H9 (cell line): Measurements from ENCODE around the gene ECE1. TPM values are rescaled to one million over a fixed set of nuclear protein-coding genes. Genes with fewer than 3 reads are reported as not detected.

Experiments
- DNase-seq: peaks from one replicate; pipeline ENCODE4 v3.0.0-alpha.2; 2017
- H2AFZ ChIP-seq: one replicate; pipeline ENCODE4 v1.6.1; 2013; ENCODE audit warnings: mild to moderate bottlenecking, low read length, control low read depth, moderate library complexity
- H2AK5ac ChIP-seq: 2 replicates; pipeline ENCODE4 v1.6.1; 2013; ENCODE audit warnings: low read length, control low read depth, mixed read lengths; ENCODE audit not compliant: insufficient read length
- H2BK120ac ChIP-seq: one replicate; pipeline ENCODE4 v1.6.1; 2013; ENCODE audit warnings: low read depth, mild to moderate bottlenecking, low read length, control low read depth, inconsistent platforms; ENCODE audit not compliant: poor library complexity, severe bottlenecking
- H2BK12ac ChIP-seq: 2 replicates; pipeline ENCODE4 v1.6.1; 2013; ENCODE audit warnings: low read length, control low read depth, mixed read lengths, low read depth; ENCODE audit not compliant: insufficient read length
- H2BK15ac ChIP-seq: 2 replicates; pipeline ENCODE4 v1.6.1; 2013; ENCODE audit warnings: low read depth, low read length, control low read depth
- H2BK20ac ChIP-seq: one replicate; pipeline ENCODE4 v1.6.1; 2013; ENCODE audit warnings: low read depth, mild to moderate bottlenecking, low read length, control low read depth, inconsistent platforms; ENCODE audit not compliant: poor library complexity, severe bottlenecking
- H2BK5ac ChIP-seq: 2 replicates; pipeline ENCODE4 v1.6.1; 2013; ENCODE audit warnings: low read length, control low read depth, mixed read lengths; ENCODE audit not compliant: insufficient read length
- H3K14ac ChIP-seq: 2 replicates; pipeline ENCODE4 v1.6.1; 2013; ENCODE audit warnings: low read length, control low read depth; ENCODE audit not compliant: insufficient read depth
- H3K18ac ChIP-seq: 2 replicates; pipeline ENCODE4 v1.6.1; 2013; ENCODE audit warnings: low read depth, mild to moderate bottlenecking, mixed read lengths, low read length, control low read depth; ENCODE audit not compliant: insufficient read length
- H3K23ac ChIP-seq: 2 replicates; pipeline ENCODE4 v1.6.1; 2013; ENCODE audit warnings: low read length, control low read depth, mixed read lengths, low read depth; ENCODE audit not compliant: insufficient read length
- H3K23me2 ChIP-seq: 2 replicates; pipeline ENCODE4 v1.6.1; 2013; ENCODE audit warnings: low read depth, mild to moderate bottlenecking, mixed read lengths, low read length, control low read depth; ENCODE audit not compliant: insufficient read length, poor library complexity, severe bottlenecking
- H3K27ac ChIP-seq: 2 replicates; pipeline ENCODE4 v1.5.1; 2013; ENCODE audit warnings: low read length, control low read depth, mixed read lengths, low read depth; ENCODE audit not compliant: insufficient read length
- H3K27me3 ChIP-seq: 2 replicates; pipeline ENCODE4 v1.6.1; 2013; ENCODE audit warnings: low read length, control low read depth, inconsistent platforms; ENCODE audit not compliant: insufficient read depth
- H3K4ac ChIP-seq: 2 replicates; pipeline ENCODE4 v1.6.1; 2013; ENCODE audit warnings: low read depth, mild to moderate bottlenecking, control low read depth, inconsistent platforms, low read length, moderate library complexity
- H3K4me1 ChIP-seq: 2 replicates; pipeline ENCODE4 v1.6.1; 2013; ENCODE audit warnings: low read length, control low read depth, inconsistent platforms; ENCODE audit not compliant: insufficient read depth
- H3K4me2 ChIP-seq: 2 replicates; pipeline ENCODE4 v1.6.1; 2013; ENCODE audit warnings: low read length, control low read depth, mixed read lengths; ENCODE audit not compliant: insufficient read length, insufficient read depth
- H3K56ac ChIP-seq: 2 replicates; pipeline ENCODE4 v1.6.1; 2013; ENCODE audit warnings: low read depth, mild to moderate bottlenecking, mixed read lengths, low read length, control low read depth; ENCODE audit not compliant: insufficient read length
- H3K79me1 ChIP-seq: 2 replicates; pipeline ENCODE4 v1.6.1; 2013; ENCODE audit warnings: low read depth, mild to moderate bottlenecking, moderate library complexity, low read length, control low read depth, inconsistent platforms; ENCODE audit not compliant: insufficient read depth, poor library complexity, severe bottlenecking
- H3K79me2 ChIP-seq: 2 replicates; pipeline ENCODE4 v1.6.1; 2013; ENCODE audit warnings: low read length, control low read depth, inconsistent platforms; ENCODE audit not compliant: insufficient read depth
- H3K9ac ChIP-seq: 2 replicates; pipeline ENCODE4 v1.6.1; 2013; ENCODE audit warnings: low read length, control low read depth, mixed read lengths; ENCODE audit not compliant: insufficient read length; ENCODE audit errors: extremely low read depth
- H3K9me3 ChIP-seq: one replicate; pipeline ENCODE4 v1.6.1; 2013; ENCODE audit warnings: low read depth, low read length, inconsistent platforms; ENCODE audit not compliant: control insufficient read depth
- H3T11ph ChIP-seq: one replicate; pipeline ENCODE4 v1.6.1; 2013; ENCODE audit warnings: mild to moderate bottlenecking, low read length, control low read depth, inconsistent platforms
- H4K20me1 ChIP-seq: one replicate; pipeline ENCODE4 v1.6.1; 2013; ENCODE audit not compliant: control insufficient read depth, insufficient read length, insufficient read depth
- H4K5ac ChIP-seq: 2 replicates; pipeline ENCODE4 v1.6.1; 2013; ENCODE audit warnings: low read depth, mild to moderate bottlenecking, mixed read lengths, low read length, control low read depth; ENCODE audit not compliant: insufficient read length
- H4K8ac ChIP-seq: replicated peaks from 2 replicates; pipeline ENCODE4 v1.6.1; 2013; ENCODE audit warnings: low read length, control low read depth, mixed read lengths, low read depth; ENCODE audit not compliant: insufficient read length
- H4K91ac ChIP-seq: 2 replicates; pipeline ENCODE4 v1.6.1; 2013; ENCODE audit warnings: low read depth, mild to moderate bottlenecking, moderate library complexity, mixed read lengths, low read length, control low read depth; ENCODE audit not compliant: insufficient read length
- H3K27ac Mint-ChIP-seq, 3 experiments: 2 replicates in 2 of 3; 3 replicates in 1 of 3; pipeline ENCODE4 v1.8.0; 2020 to 2021; ENCODE audit warnings: mixed read lengths in 3 of 3, mild to moderate bottlenecking in 1 of 3, moderate library complexity in 1 of 3
- H3K27me3 Mint-ChIP-seq: 2 replicates; pipeline ENCODE4 v1.8.0; 2021; ENCODE audit warnings: low read depth, mild to moderate bottlenecking, moderate library complexity, mixed read lengths
- H3K36me3 Mint-ChIP-seq, 3 experiments: 2 replicates in 2 of 3; 3 replicates in 1 of 3; pipeline ENCODE4 v1.8.0; 2020 to 2021; ENCODE audit warnings: low read depth in 3 of 3, mixed read lengths in 3 of 3; ENCODE audit not compliant: insufficient read depth in 1 of 3
- H3K4me1 Mint-ChIP-seq, 2 experiments: 2 replicates each; pipeline ENCODE4 v1.8.0; 2020; ENCODE audit warnings: mixed read lengths in 2 of 2
- H3K4me3 Mint-ChIP-seq, 2 experiments: 2 replicates in 1 of 2; 3 replicates in 1 of 2; pipeline ENCODE4 v1.8.0; 2020 to 2021; ENCODE audit warnings: mild to moderate bottlenecking in 2 of 2, mixed read lengths in 2 of 2, moderate library complexity in 1 of 2
- H3K9me3 Mint-ChIP-seq, 2 experiments: 2 replicates in 1 of 2; 3 replicates in 1 of 2; pipeline ENCODE4 v1.8.0; 2020; ENCODE audit warnings: mild to moderate bottlenecking in 2 of 2, mixed read lengths in 2 of 2, moderate library complexity in 1 of 2
- CTCF ChIP-seq: fragments of 200-600 bp; sonication (generic); conservative IDR thresholded peaks from 3 replicates; pipeline ENCODE4 v1.8.0; 2021; ENCODE audit warnings: antibody characterized with exemption, mild to moderate bottlenecking
- WGBS: extraction: QIAGEN DNeasy Blood & Tissue Kit; methylation state at CpG from one replicate; pipeline ENCODE4 v1.1.7; 2013; ENCODE audit warnings: missing lambda C conversion rate, low lambda C conversion rate, mixed read lengths; ENCODE audit not compliant: insufficient read length; ENCODE audit errors: extremely low coverage; 5-methylcytosine and 5-hydroxymethylcytosine counted together
- total RNA-seq: library from RNA; stranded (reverse); gene quantifications from 2 replicates; pipeline ENCODE4 v1.2.1, GENCODE V29; 2021

The ECE1 gene
- total RNA-seq, 1 experiment from 2014 or later: 31.1 TPM

DNA sequence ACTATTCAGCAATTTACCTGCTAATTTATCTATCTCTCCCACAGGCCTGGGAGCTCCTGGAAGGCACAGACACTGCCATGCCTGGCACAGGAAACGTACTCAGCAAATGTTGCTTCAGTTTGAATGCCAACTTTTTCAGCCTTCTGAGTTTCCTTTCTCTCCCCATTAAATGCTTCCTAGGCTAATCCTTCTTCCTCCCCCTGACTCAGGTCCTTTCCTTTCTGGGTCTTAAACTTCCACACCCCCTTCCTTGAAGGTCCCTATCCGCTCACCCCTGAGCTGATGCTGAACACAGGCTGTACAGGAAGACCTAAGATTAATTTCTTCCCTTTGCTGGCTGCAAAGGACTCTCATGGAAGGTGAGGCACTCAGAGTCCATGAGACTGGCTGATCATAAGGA is 40.3 kb upstream of the ECE1 start:
- Histone ChIP-seq H4K5ac (no peak overlapping the region), H3K4me1 (peaks cover 8% of the 10 kb centered on the region; the same call in 1 of the 2 replicates), H3K18ac (no peak overlapping the region), H2BK12ac (no peak overlapping the region), H2AK5ac (no peak overlapping the region), H3K27me3 (no peaks in the 10 kb centered on the region), H4K20me1 (no peaks in the 10 kb centered on the region), H3K4me2 (no peak overlapping the region), H3K4ac (no peak overlapping the region), H2BK20ac (no peak overlapping the region), H3K9ac (no peak overlapping the region), H2BK15ac (no peak overlapping the region), H4K91ac (no peak overlapping the region), H3T11ph (no peak overlapping the region), H3K27ac (no peak overlapping the region), H3K23ac (no peak overlapping the region), H3K79me2 (no peaks in the 10 kb centered on the region), H2AFZ (no peak overlapping the region), H3K23me2 (no peaks in the 10 kb centered on the region), H2BK120ac (no peak overlapping the region), H3K14ac (no peak overlapping the region), H3K9me3 (no peaks in the 10 kb centered on the region), H3K56ac (no peak overlapping the region), H2BK5ac (no peak overlapping the region), H3K79me1 (no peaks in the 10 kb centered on the region), H4K8ac (no peak overlapping the region)
- DNase-seq: no peak
- peaks cover 58 to 75% of the 10 kb centered on the region in 2 experiments for H3K4me1 Mint-ChIP-seq
- H3K36me3 Mint-ChIP-seq: peaks cover 0 to 6% (median 4%) of the 10 kb centered on the region in 3 experiments; a peak in 5 of 7 replicates
- WGBS: no CpG with 5 or more reads among the region's 2 CpGs
- no peak for TF ChIP-seq CTCF
- no peaks in the 10 kb centered on the region; a peak in 1 of 5 replicates for H3K9me3 Mint-ChIP-seq
- no peak overlapping the region for H3K4me3 Mint-ChIP-seq
- H3K27ac Mint-ChIP-seq: peak overlapping the region; percentile 59 to 86 (median 70); a peak in 5 of 7 replicates
- no peaks in the 10 kb centered on the region for H3K27me3 Mint-ChIP-seq
